T47D (cell line): Measurements from ENCODE around the gene PDCD5.
A peak's percentile ranks its signal among the peaks of the same experiment; 100 is the strongest.
"Not testable (repeated sequence)": the region's sequence is repeated elsewhere in the genome, so short reads cannot be mapped to it uniquely, and the experiment has no call there.

ENCODE experiments used
- DNase-seq, 2 experiments: peaks; one replicate each; pipeline versions ENCODE4 v3.0.0 to v3.0.0-alpha.2; 2011 to 2012; ENCODE audit warnings: low read depth in 1 of 2, low spot score in 1 of 2
- JUND ChIP-seq: IDR thresholded peaks from 2 replicates; pipeline ENCODE4 v1.6.1; 2012; ENCODE audit warnings: low read depth
- in situ Hi-C: cut with HindIII; loops from 2 replicates; pipeline ENCODE4 v1.10.0; 2016; ENCODE audit warnings: low sequenced_read_pairs, low pct_unique_long_range_greater_than_20kb

PDCD5 gene

GRCh38 chr19:32563761-32564160 lies 17.2 kb upstream of the PDCD5 start:
- TF ChIP-seq JUND: no peak
- in situ Hi-C loops: no loop called here
- DNase-seq: no peak

DNA sequence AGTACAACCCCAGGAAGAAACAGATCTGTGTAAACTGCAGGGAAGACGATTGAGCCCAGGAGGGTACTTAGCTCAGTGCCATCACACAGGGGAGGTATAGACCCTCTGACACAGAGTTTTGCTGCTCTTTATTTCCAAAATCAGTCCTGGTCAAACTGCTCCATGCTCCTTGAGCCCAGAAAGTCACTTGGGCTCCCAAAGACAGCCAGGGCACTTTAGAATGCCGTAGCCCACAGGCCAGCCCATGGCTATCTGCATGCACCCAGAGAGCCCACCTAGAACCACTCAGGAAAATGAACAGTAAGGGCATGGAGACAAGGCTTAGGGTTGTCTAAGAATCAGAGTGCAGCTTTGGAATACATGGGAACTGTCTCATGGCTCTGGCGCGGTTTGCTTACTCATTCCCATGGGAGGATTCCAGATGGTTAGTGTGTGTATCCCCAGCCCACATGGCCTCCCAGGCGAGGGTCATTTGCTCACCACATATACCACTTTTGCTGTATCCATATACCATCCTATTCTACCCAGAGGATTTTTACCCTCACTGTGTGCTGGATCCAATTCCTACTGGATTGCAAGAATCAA lies 14.7 kb upstream of the PDCD5 start:
- TF ChIP-seq JUND: no peak
- DNase-seq: no peak
- in situ Hi-C loops: no loop called here

GRCh38 chr19:32567486-32567885 lies 13.5 kb upstream of the PDCD5 start:
- no peak for TF ChIP-seq JUND
- in situ Hi-C loops: no loop called here
- no peak for DNase-seq

- no peak for TF ChIP-seq JUND
- in situ Hi-C loops: no loop called here
- peak in 1 of 2 experiments; percentile 77 for DNase-seq
Observed at GRCh38 chr19:32570081-32570785, 10.8 kb upstream of the PDCD5 start.

DNA sequence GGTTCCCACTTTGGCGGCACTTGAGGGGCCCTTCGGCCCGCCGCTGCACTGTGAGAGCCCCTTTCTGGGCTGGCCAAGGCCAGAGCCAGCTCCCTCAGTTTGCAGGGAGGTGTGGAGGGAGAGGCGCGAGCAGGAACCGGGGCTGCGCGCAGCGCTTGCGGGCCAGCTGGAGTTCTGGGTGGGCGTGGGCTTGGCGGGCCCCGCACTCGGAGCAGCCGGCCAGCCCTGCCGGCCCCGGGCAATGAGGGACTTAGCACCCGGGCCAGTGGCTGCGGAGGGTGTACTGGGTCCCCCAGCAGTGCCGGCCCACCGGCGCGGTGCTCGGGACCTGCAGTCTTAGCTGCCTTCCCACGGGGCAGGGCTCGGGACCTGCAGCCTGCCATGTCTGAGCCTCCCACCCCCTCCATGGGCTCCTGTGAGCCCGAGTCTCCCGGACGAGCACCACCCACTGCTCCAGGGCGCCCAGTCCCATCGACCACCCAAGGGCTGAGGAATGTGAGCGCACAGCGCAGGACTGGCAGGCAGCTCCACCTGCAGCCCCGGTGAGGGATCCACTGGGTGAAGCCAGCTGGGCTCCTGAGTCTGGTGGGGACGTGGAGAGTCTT lies 9.4 kb upstream of the PDCD5 start:
- in situ Hi-C loops, DNase-seq: not testable (repeated sequence)

DNA sequence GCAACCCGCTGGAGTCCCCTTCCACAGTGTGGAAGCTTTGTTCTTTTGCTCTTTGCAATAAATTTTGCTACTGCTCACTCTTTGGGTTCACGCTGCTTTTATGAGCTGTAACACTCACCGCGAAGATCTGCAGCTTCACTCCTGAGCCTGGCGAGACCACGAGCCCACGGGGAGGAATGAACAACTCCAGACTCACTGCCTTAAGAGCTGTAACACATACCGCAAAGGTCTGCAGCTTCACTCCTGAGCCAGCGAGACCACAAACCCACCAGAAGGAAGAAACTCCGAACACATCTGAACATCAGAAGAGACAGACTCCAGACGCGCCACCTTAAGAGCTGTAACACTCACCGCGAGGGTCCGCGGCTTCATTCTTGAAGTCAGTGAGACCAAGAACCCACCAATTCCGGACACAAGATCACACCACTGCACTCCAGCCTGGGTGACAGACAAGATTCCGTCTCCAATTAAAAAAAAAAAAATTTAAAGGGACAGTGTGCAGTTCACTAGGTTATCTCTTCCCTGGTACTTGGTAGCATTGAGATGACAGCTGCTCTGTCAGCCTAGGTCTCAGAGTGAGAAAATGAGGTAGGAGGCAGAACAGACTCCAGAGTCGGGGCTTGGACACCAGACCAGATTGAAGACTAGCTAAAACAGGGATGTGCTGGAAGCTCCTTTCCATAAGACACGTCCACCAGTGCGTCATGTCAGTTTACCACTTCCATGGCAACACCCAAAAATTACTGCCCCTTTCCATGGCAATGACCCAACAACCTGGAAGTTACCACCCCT lies 8.1 kb upstream of the PDCD5 start:
- in situ Hi-C loops: not testable (repeated sequence)

DNA sequence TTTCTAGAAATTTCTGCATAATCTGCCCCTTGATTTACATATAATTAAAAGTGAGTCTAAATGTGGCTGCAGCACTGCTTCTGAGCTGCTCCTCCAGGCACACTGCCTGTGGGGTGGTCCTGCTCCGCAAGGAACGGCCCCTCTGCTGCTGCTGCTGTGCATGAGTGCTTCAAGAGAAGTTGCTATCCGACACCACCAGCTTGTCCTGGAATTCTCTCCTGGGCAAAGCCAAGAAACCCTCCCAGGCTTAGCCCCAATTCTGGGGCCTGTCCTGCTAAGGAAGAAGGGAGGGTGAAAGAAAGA lies 7.5 kb upstream of the PDCD5 start:
- TF ChIP-seq JUND: no peak
- in situ Hi-C loops: no loop called here
- no peak for DNase-seq

More for the DNA sequence above, 8.1 kb upstream of the PDCD5 start:
- DNase-seq: not testable (repeated sequence)

GRCh38 chr19:32576790-32577189 lies 4.2 kb upstream of the PDCD5 start:
- DNase-seq: no peak
- TF ChIP-seq JUND: no peak
- in situ Hi-C loops: no loop called here

DNA sequence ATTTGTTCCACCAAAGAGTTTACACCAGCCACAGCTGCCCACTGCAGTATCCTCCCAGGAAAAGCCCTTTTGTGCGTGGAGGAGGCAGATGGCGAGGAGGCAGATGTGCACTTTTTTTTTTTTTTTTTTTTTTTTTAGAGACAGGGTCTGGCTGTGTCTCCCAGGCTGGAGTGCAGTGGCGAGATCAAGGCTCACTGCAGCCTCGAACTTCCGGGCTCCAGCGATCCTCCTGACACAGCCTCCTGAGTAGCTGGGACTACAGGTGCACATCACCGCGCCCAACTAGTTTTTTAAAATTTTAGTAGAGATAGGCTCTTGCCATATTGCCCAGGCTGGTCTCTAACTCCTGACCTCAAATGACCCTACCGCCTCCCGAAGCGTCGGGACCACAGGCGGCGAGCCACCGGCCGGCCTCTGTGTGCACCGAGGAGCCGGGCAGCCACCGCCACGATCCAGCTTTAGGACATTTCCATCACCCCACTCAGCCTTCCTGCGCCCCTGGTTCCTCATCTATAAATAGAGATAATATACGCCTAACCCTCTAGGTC lies 563 bp upstream of the PDCD5 start:
- no peak for TF ChIP-seq JUND
- in situ Hi-C loops: no loop called here
- no peak for DNase-seq

- DNase-seq: peak in 1 of 2 experiments; percentile 3
- in situ Hi-C loops: no loop called here
- TF ChIP-seq JUND: no peak
Observed at GRCh38 chr19:32581705-32582179, 752 bp downstream of the PDCD5 start.

- DNase-seq, in situ Hi-C loops: not testable (repeated sequence)
Observed at GRCh38 chr19:32587747-32588504, 6.9 kb downstream of the PDCD5 start.

DNA sequence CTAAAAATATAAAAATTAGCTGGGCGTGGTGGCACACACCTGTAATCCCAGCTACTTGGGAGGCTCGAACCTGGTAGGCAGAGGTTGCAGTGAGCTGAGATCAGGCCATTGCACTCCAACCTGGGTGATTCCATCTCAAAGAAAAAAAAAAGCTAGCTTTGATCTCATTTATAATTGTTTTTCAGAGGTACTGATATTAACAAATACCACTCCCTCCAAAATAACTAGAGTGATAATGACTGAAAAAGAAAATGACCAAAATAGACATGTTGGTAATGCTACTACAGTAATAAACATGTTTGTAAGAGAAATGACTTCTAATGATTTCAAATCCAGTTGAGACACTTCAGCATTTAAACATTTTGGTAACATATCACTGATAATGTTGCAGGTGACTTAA lies 13.0 kb downstream of the PDCD5 start:
- no peak for DNase-seq
- TF ChIP-seq JUND: no peak
- in situ Hi-C loops: no loop called here

DNA sequence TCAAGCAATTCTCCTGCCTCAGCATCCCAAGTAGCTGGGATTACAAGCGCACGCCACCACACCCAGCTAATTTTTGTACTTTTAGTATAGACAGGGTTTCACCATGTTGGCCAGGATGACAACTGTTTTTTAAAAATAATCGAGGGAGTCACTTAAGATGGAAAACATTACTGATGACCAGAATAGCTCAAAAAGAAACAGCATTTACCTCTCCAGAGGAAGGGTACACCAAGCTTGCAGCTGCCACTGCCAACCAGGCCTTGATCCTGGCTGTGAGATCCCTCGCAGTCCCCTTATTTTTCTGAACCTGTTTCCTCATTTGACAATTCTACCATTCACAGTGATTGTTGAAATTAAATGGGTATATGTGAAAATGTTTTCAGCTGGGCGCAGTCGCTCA lies 14.5 kb downstream of the PDCD5 start:
- in situ Hi-C loops: no loop called here
- TF ChIP-seq JUND: no peak
- DNase-seq: no peak
